Hair follicular keratinocyte (primary cell): Measurements from ENCODE around the gene FBLL1. TPM values are rescaled to one million over a fixed set of nuclear protein-coding genes. Genes with fewer than 3 reads are reported as not detected.

Experiments
- total RNA-seq: library from RNA; depleted of rRNA; stranded (reverse); fragments of >200 nt; gene quantifications from 2 replicates; pipeline ENCODE4 v1.2.3, GENCODE V29; 2015

Gene FBLL1
- 0.15 and 1.7 TPM in 2 replicates for total RNA-seq

DNA sequence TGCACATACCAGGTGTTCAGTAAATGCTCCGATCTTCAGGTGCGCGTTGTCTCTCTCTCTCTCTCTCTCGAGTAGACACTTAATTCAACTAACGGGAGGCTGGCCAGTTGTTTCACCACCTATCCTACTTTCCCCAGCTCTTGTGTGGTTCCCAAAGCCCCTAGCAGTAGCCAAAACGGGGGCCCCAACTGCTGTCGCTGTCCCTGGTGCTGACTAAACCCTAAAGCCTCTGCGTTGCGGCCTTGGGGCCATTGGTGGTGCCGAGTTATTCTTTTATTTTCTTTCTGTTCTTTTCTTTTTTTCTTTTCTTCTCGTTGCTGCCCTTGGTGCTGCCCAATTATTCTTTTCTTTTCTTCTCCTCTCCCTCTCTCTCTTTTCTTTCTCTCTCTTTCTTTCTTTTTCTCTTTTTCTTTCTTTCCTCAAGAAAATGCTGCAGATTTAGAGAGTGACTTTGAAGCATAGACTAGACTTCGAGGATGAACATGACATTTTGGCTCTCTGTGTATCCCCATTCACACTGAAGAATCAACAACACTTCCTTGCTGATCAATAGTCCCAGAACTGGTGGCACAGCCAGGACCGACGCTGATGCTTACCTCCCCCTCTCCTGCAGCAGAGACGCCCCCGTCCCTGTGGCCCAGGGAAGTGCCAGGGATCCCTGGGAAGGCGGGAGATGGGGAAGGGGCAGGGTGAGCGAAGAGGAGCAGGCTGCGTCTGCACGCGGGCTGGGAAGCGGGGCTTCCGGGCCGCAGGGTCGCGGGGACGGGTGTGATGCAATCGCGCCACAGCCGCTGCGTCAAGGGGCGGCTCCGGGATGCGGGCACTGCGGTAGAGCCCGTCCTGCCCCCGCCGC lies at the start of gene FBLL1:
Gene FBLL1, plus strand, starts transcription at position 785 of the 853 bp plus-strand sequence. CDS start 200 bp downstream, outside the sequence.

DNA sequence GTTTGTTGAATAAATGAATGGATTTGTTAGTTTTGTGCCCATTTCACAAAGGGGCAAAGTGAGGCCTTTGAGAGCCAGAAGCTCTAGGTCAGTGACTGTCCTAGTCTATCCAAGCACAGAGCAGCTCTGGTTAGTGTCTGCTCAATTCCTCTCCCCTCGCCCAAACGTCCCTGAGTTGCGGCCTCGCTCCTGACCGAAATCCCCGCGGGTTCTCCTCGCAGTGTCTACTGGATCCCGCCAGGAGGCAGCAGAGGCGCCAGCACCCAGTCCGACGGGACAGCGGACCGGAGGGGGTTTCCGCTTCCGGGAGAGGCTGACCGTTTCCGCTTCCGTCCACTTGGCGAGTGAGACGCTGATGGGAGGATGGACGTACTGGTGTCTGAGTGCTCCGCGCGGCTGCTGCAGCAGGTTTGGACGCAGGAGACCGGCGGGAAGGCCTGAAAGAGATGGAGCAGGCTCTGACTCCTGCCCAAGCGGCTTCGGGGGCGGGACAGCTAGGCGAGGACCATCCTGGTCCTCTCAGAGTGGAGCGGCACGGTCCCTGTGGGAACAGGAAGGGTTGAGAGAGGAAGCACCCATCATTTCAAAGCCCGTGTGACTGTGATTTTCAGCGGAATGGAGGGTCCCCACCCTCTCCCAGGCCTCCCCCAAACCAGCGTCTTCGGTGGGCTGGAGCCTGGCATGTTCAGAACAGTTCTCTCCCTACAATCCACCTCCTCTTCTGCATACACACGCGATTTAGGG lies 42.8 kb upstream of the FBLL1 start, which contains the start of gene RARS1:
Gene RARS1, plus strand, starts transcription at position 336 of the 744 bp plus-strand sequence. Its CDS starts 28 bp downstream, at position 364.

DNA sequence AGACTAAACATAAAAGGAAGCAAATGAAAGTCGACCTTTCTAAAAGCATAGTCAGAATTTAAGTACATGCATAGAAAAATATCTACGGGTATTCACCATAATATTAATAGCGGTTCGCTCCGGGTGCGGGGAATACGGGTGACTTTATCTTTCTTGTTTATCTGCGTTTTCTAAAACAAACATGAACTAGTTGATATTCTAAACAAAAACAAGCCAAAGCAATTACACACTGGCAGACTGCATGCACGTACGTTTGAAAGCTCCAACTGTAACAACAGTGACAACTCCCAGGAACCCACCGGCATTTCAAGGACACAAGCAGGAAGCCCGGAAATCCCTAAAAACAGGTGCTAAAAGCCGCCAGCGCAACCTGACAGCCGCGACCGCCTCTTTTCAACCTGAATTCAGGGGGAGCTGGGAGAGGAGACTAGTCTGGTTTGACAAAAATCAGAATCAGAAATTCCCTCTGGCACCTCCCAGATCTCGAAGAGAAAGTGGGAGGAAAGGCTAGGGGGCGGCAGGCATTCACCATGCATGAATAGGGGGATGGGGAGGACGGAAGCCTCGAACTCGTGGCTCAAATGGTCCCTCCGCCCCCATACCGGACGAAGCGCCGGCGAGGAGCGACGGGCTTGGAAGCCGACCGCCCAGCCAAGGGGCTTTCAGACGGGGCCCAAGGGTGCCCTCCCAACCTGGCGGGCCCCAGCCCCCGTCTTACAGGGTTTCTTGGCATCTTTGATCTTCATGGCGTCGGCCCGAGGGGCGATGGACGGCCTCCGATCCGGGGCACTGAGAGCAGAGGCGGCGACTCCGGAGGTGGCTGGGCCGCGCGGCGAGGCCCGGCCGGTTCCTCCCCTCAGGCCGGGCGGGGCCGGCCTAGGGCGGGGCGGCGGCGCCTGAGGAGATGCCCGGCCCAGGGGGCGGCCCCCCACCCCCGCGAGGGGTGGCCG lies 49.7 kb downstream of the FBLL1 start, which contains the start of gene PANK3:
Gene PANK3, minus strand, starts transcription at position 831 of the 950 bp plus-strand sequence. Its CDS starts 85 bp downstream, at position 746.

Other genes starting within 250 kb of the FBLL1 start
- 18.3 and 21.5 TPM in 2 replicates for gene WWC1, start 237.7 kb upstream of the FBLL1 start, total RNA-seq
- 85.8 and 121 TPM in 2 replicates for gene RARS1, start 42.8 kb upstream of the FBLL1 start, total RNA-seq
- gene PANK3, start 50.1 kb downstream of the FBLL1 start, total RNA-seq, result 27.3 and 28.5 TPM in 2 replicates